ENCODE results near the gene ADCY4. TPM values are rescaled to one million over a fixed set of nuclear protein-coding genes. Genes with fewer than 3 reads are reported as not detected.

The ADCY4 gene
- total RNA-seq, 1 experiment from 2014 or later, result 0.40 TPM

- DNase-seq (ENCODE audit: extremely low read depth, low read depth), result no peak
Measured at GRCh38 chr14:24300326-24300980, 34.4 kb downstream of the ADCY4 start.

GRCh38 chr14:24299255-24300191 is 35.3 kb downstream of the ADCY4 start, which contains the start of the genes DHRS1 and NOP9:
TSS of gene DHRS1 (minus strand) at chr14:24299780. CDS start at chr14:24299106, 674 bp downstream.
TSS of gene NOP9 (plus strand) at chr14:24299850. CDS start at chr14:24299955, 105 bp downstream.
- DNase-seq (ENCODE audit: extremely low read depth, low read depth), result peak; percentile 85

GRCh38 chr14:24298892-24299254 is 36.0 kb downstream of the ADCY4 start:
- DNase-seq (ENCODE audit: extremely low read depth, low read depth), result peak; percentile 33

DNA sequence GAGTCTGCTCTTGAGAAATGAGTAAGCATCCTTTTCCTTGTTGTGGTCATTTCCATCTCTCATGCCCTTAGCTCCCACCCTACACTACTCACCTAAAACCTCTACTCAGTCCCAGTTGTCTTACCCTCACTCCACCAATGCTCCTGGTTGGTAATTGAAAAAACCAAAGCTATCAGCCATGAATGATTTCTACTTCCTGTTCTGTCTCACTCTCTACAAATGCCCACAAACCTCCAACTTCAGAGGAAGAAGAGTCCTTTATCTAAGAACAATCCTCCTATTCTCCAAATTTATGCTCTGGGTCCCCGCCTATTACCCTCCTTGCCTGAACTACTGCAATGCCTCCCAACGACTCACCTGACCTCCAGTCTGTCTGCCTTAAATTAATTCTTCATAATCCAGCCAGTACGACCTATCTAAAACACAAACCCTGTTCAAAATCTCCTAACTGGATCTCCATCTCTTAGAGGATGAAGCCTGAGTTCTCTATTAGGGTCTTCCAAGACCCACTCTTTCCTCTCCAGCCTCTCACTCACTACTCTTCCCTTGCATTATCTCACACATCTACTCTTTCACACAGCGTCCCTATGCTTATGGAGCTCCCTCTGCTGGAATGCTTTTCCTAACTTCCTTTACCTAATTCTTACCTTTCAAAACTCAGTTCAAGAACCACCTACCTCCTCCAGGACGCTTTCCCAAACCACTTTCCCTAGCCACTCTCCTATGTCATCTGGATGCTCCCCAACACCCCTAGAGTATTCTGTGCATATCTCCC is 37.5 kb downstream of the ADCY4 start:
- DNase-seq (ENCODE audit: extremely low read depth, low read depth), result peak; percentile 54

- peak; percentile 84 for DNase-seq (ENCODE audit: extremely low read depth, low read depth)
Measured at GRCh38 chr14:24296341-24297157, 38.3 kb downstream of the ADCY4 start.

DNA sequence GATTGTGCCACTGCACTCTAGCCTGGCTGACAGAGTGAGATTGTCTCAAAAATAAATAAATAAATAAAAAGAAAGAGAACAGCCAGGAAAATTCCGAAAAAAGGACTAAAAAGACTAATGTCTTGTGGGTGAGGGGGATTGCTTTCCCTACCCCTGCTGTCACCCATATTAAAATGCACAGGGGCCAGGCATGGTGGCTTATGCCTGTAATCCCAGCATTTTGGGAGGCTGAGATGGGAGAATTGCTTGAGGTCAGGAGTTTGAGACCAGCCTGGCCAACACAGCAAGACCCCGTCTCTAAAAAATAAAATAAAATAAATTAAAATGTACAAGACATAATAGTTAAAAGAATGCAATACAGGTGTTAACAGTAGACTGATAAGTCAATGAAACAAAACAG is 41.3 kb downstream of the ADCY4 start:
- DNase-seq (ENCODE audit: extremely low read depth, low read depth), result no peak

DNA sequence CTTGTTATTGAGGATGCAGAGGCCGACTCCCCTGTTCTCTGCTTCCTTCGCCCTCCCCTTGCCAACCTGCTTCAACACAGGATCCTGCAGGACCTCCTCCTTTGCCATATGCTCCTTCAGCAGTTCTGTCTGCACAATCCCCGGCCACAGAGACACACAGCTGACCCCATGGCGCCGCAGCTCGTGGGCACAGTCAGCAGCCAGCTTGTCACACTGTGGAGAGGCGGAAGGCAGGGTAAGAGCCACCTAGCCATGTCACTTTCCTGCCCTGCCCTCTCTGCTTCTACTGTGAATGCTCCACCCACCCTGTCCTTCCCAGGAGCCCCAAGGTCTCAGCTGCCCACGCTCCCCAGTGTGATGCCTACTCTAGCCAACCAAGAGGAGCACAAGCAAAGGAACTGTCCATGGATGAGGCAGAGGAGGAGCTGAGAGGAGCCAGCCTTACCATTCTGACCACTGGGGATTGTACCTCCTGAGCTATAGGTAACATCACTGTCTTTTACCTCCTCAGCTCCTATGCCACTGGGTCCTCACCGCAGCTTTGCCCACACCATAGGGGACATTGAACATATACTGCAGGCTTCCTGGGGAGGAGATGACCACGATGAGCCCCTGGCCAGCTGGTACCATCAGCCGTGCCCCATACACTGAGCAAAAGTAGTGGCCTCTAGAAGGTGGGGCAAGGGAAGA is 42.6 kb downstream of the ADCY4 start:
- no peak for DNase-seq (ENCODE audit: extremely low read depth, low read depth)

DNA sequence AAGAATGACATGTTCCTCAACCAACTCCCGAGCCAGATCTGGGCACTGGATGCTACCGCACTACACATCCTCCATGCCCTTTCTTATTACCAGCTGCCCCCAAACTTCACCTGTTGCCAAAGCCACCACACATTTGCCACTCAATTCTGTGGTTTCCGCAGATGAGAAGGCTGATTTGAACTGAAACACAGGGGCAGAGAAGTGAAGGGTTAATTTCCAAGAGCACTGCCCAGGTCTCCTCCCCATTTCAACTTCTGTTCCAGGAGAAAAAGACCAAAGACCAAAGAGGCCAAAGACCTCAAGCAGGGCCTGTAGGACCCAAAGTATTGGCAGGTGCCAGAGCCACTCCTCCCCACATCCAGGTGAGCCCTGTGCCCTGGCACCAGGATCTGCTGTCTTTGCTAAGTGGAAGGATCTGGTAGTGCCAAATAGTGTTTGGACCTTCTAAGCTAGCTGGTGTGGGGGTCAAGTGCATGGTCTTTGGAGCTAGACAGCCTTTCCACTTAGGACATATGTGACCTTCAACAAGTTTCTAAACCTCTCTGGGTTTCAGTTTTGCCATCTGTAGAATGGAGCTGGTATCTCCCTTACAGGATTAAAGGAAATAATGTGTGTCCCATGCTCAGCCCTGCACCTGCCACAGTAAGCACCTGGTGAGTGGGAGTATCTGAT is 43.3 kb downstream of the ADCY4 start:
- DNase-seq (ENCODE audit: extremely low read depth, low read depth), result no peak

GRCh38 chr14:24290746-24291145 is 44.1 kb downstream of the ADCY4 start:
- DNase-seq (ENCODE audit: extremely low read depth, low read depth), result no peak

DNA sequence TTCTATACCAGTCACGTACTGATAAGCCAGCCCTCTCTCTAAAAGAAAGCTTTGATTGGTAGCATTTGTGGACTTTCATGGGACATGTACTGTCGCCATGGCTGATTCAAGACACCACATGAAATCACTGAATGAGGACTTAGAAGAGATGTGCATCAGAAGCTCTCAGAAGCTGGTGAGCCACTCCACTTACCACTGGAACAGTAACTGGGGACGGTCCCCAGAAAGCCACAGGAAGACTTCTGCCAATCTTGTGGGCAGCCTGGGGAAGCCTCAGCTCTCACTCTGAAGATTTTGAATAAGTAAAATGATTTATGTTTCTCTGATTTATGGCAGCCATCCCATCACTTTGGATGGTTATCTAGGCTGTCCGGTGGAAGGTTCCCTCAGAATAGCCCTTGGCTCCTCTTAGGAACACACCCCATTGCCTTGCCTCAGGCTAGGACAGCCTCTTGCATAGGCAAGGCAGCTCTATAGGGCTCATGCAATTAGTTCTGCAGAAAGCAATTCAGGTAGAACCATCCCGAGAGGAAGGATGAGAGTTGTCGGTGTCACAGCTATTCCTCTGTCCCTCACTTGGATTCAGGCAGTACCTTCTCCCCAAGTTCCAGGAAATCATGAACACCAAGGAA is 45.1 kb downstream of the ADCY4 start:
- no peak for DNase-seq (ENCODE audit: extremely low read depth, low read depth)

DNA sequence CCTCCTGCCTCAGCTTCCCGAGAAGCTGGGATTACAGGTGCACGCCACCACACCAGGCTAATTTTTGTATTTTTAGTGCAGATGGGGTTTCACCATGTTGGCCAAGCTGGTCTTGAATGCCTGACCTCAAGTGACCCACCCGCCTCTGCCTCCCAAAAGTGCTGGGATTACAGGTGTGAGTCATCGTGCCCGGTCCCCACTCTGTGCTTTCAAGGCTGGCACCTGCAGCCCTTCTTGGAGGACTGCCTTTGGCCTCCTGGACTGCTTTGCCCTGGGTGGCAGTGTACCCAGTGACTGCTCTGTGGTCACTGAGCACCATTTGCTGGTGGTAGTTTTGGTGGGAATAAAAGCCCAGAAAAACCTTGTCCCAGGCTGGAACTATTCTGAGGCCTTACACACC is 47.9 kb downstream of the ADCY4 start:
- DNase-seq (ENCODE audit: extremely low read depth, low read depth), result no peak

DNA sequence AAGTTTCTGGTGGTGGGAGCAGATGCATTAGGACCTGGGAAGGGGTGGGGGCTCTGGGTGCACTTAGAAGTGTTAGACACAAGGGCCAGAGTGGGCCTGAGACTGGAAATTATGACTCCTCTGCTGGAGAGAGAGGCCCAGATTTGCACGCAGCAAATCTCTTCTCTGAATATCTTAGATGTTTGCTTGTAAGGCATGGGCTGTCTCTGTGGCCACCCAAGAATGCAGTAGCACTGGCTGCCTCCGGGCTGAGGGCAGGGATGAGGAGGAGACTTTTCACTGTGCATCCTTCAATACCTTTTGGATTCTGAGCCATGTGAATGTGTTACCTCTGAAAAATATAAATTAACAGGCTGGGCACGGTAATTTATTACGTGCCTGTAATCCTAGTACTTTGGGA is 49.5 kb downstream of the ADCY4 start:
- no peak for DNase-seq (ENCODE audit: extremely low read depth, low read depth)

DNA sequence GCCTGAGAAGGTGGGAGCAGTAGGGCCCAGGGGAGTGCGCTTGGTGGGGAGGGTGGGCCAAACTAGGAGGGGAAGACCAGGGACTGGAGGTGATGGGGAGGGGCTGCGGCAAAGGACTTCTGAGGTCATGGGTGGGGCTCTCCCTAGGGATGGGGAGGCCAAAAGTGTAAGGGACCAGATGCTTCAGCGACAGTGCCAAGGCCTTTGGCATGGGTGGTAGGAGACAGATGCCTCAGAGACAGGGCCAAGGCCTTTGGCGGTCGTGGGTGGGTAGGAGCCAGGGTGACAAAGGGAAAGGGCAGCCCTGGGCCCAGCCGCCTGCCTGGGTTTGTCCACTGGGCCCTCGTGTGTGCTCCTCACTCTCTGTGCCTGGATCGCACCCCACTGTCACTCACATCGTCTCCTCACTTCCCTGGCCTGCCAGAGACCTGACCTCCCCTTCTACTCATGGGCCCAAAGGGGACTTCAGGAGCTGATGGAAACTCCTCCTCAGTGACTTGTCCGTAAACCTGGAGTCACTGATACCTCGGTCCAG is 50.3 kb downstream of the ADCY4 start:
- DNase-seq (ENCODE audit: extremely low read depth, low read depth), result no peak

- no peak for DNase-seq (ENCODE audit: extremely low read depth, low read depth)
Measured at GRCh38 chr14:24283796-24284460, 50.9 kb downstream of the ADCY4 start.

- no peak for DNase-seq (ENCODE audit: extremely low read depth, low read depth)
Measured at GRCh38 chr14:24282736-24283135, 52.1 kb downstream of the ADCY4 start.

DNA sequence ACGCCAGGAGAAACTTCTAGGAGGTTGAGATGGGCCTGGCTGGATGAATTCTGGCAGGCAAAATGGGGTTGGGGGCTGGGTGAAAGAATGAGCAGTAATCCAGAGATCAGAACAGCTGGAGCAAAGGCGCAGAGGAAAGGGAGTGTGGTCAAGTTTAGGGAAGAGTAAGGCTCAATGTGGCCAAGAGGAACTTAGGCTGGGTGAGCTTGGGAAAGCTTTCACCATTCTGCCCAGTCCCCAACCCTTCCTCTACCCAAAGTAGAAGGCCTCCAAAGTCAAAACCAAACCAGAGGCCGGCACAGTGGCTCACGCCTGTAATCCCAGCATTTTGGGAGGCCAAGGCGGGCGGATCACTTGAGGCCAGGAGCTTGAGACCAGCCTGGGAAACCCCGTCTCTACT is 53.2 kb downstream of the ADCY4 start:
- DNase-seq (ENCODE audit: extremely low read depth, low read depth), result no peak

GRCh38 chr14:24280797-24281460 is 53.9 kb downstream of the ADCY4 start:
- DNase-seq (ENCODE audit: extremely low read depth, low read depth), result no peak
